CD4-positive, CD25-positive, alpha-beta regulatory T cell (primary cell): ENCODE data around the gene YIPF2. TPM values are rescaled to one million over a fixed set of nuclear protein-coding genes. Genes with fewer than 3 reads are reported as not detected.

ENCODE experiments used
- ATAC-seq, 2 donors: fragments of 150-1000 bp; cut with Tn5 transposase; one replicate each; pipeline ENCODE4 v1.10.0; 2021; ENCODE audit warnings: low read depth in 2 of 2, moderate number of reproducible peaks in 2 of 2, moderate library complexity in 1 of 2
- DNase-seq, 3 donors: peaks; one replicate each; pipeline versions ENCODE4 v3.0.0 to v3.0.0-alpha.2; 2012 to 2022; ENCODE audit warnings: mixed read lengths in 1 of 3
- H3K27ac ChIP-seq: one replicate; pipeline ENCODE4 v1.7.0; 2013; ENCODE audit warnings: mild to moderate bottlenecking, low read length; ENCODE audit not compliant: insufficient read depth, poor library complexity, severe bottlenecking
- H3K27me3 ChIP-seq: one replicate; pipeline ENCODE4 v1.7.0; 2013; ENCODE audit warnings: low read length; ENCODE audit not compliant: control insufficient read depth, insufficient read depth
- H3K36me3 ChIP-seq: one replicate; pipeline ENCODE4 v1.7.0; 2013; ENCODE audit warnings: mild to moderate bottlenecking, low read length, moderate library complexity; ENCODE audit not compliant: control insufficient read depth, insufficient read depth
- H3K4me1 ChIP-seq: 2 replicates; pipeline ENCODE4 v1.7.0; 2013; ENCODE audit warnings: mild to moderate bottlenecking, low read length; ENCODE audit not compliant: insufficient read depth, control insufficient read depth, poor library complexity, severe bottlenecking
- H3K4me3 ChIP-seq: one replicate; pipeline ENCODE4 v1.7.0; 2013; ENCODE audit warnings: low read depth, mild to moderate bottlenecking, low read length, moderate library complexity
- H3K9me3 ChIP-seq, 2 experiments: 1 replicate in 1 of 2; 2 replicates in 1 of 2; pipeline ENCODE4 v1.7.0; 2013; ENCODE audit warnings: low read length in 2 of 2, mild to moderate bottlenecking in 1 of 2, moderate library complexity in 1 of 2; ENCODE audit not compliant: control insufficient read depth in 2 of 2
- H3K27ac Mint-ChIP-seq, 3 donors: one replicate each; pipeline ENCODE4 v1.8.0; 2020 to 2022; ENCODE audit warnings: mild to moderate bottlenecking in 3 of 3, mixed read lengths in 3 of 3, moderate library complexity in 2 of 3
- H3K27me3 Mint-ChIP-seq: one replicate; pipeline ENCODE4 v1.8.0; 2022; ENCODE audit warnings: mild to moderate bottlenecking, mixed read lengths
- H3K36me3 Mint-ChIP-seq: one replicate; pipeline ENCODE4 v1.8.0; 2020; ENCODE audit warnings: mixed read lengths
- H3K4me1 Mint-ChIP-seq, 4 donors: one replicate each; pipeline ENCODE4 v1.8.0; 2020 to 2022; ENCODE audit warnings: mixed read lengths in 4 of 4, mild to moderate bottlenecking in 1 of 4
- H3K4me3 Mint-ChIP-seq, 4 donors: one replicate each; pipeline ENCODE4 v1.8.0; 2020 to 2022; ENCODE audit warnings: mild to moderate bottlenecking in 4 of 4, mixed read lengths in 4 of 4, moderate library complexity in 3 of 4
- H3K9me3 Mint-ChIP-seq, 7 donors: one replicate each; pipeline ENCODE4 v1.8.0; 2020 to 2022; ENCODE audit warnings: mixed read lengths in 7 of 7, mild to moderate bottlenecking in 3 of 7, moderate library complexity in 2 of 7
- polyA plus RNA-seq, 4 donors: library from polyadenylated mRNA; unstranded; fragments of 300-500 nt; fragmentation: Illumina TruSeq; gene quantifications; one replicate each; pipeline ENCODE4 v1.2.3, GENCODE V29; 2021
- total RNA-seq: library from RNA; stranded (reverse); gene quantifications from one replicate; pipeline ENCODE4 v1.2.3, GENCODE V29; 2022

Gene YIPF2
- total and polyA plus RNA-seq, 5 donors from 2014 or later, result 10.7 to 22.0 (median 12.9) TPM

- Mint-ChIP-seq H3K9me3 (no peaks in the 10 kb centered on the region), H3K4me3 (no peak overlapping the region), H3K36me3 (no peaks in the 10 kb centered on the region), H3K27me3 (no peaks in the 10 kb centered on the region), H3K4me1 (peaks cover 0 to 17% (median 10%) of the 10 kb centered on the region in 4 donors), H3K27ac (peak overlapping the region in 2 of 3 donors; percentile 30 to 86)
- no peaks in the 10 kb centered on the region for H3K27me3 ChIP-seq
- H3K27ac ChIP-seq, result no peak overlapping the region
- H3K36me3 ChIP-seq, result no peaks in the 10 kb centered on the region
- H3K4me3 ChIP-seq, result no peak overlapping the region
- H3K9me3 ChIP-seq, result no peaks in the 10 kb centered on the region
- H3K4me1 ChIP-seq, result no peaks in the 10 kb centered on the region
- ATAC-seq, result peak; percentile 45 to 68
- peak in 1 of 3 donors; percentile 70 for DNase-seq
These were observed 31.4 kb downstream of the YIPF2 start for GRCh38 chr19:10896851-10897526.

- H3K4me1 Mint-ChIP-seq, result peaks cover 0 to 21% (median 10%) of the 10 kb centered on the region in 4 donors
- H3K9me3 Mint-ChIP-seq, result no peaks in the 10 kb centered on the region
- peak overlapping the region in 1 of 3 donors; percentile 36 for H3K27ac Mint-ChIP-seq
- no peaks in the 10 kb centered on the region for H3K4me1 ChIP-seq
- H3K36me3 ChIP-seq, result no peaks in the 10 kb centered on the region
- H3K4me3 ChIP-seq, result no peak overlapping the region
- H3K27ac ChIP-seq, result no peak overlapping the region
- ATAC-seq, result no peak
- H3K27me3 ChIP-seq, result no peaks in the 10 kb centered on the region
- H3K36me3 Mint-ChIP-seq, result no peaks in the 10 kb centered on the region
- no peaks in the 10 kb centered on the region for H3K9me3 ChIP-seq
- no peak for DNase-seq
- no peaks in the 10 kb centered on the region for H3K27me3 Mint-ChIP-seq
- H3K4me3 Mint-ChIP-seq, result no peak overlapping the region
These were observed 32.5 kb downstream of the YIPF2 start for GRCh38 chr19:10895920-10896319.

- DNase-seq (no peak), ATAC-seq (no peak)
- no peak overlapping the region for H3K27ac ChIP-seq
- peak overlapping the region in 1 of 3 donors; percentile 36 for H3K27ac Mint-ChIP-seq
- H3K36me3 Mint-ChIP-seq, result no peaks in the 10 kb centered on the region
- H3K4me3 Mint-ChIP-seq, result no peak overlapping the region
- H3K27me3 Mint-ChIP-seq, result no peaks in the 10 kb centered on the region
- H3K4me1 ChIP-seq, result no peaks in the 10 kb centered on the region
- peaks cover 0 to 20% (median 9%) of the 10 kb centered on the region in 4 donors for H3K4me1 Mint-ChIP-seq
- H3K27me3 ChIP-seq, result no peaks in the 10 kb centered on the region
- H3K9me3 ChIP-seq, result no peaks in the 10 kb centered on the region
- no peak overlapping the region for H3K4me3 ChIP-seq
- H3K36me3 ChIP-seq, result no peaks in the 10 kb centered on the region
- no peaks in the 10 kb centered on the region for H3K9me3 Mint-ChIP-seq
These were observed 33.1 kb downstream of the YIPF2 start for GRCh38 chr19:10895363-10895762.

DNA sequence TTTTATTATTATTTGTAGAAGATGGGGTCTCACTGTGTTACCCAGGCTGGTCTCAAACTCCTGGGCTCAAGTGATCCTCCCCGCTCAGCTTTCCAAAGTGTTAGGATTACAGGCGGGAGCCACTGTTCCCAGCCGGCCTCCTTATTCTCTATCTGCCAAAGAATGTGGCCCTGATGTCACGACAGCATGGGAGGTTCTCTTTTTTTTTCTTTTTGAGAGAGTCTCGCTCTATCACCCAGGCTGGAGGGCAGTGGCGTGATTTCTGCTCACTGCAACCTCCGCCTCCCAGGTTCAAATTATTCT, 33.6 kb downstream of the YIPF2 start:
- H3K4me3 ChIP-seq, result no peak overlapping the region
- no peak overlapping the region for H3K4me3 Mint-ChIP-seq
- peak overlapping the region in 1 of 3 donors; percentile 26 for H3K27ac Mint-ChIP-seq
- no peaks in the 10 kb centered on the region for H3K27me3 ChIP-seq
- no peaks in the 10 kb centered on the region for H3K36me3 ChIP-seq
- DNase-seq, result no peak
- no peaks in the 10 kb centered on the region for H3K27me3 Mint-ChIP-seq
- no peaks in the 10 kb centered on the region for H3K36me3 Mint-ChIP-seq
- no peak for ATAC-seq
- H3K4me1 ChIP-seq, result no peaks in the 10 kb centered on the region
- no peaks in the 10 kb centered on the region for H3K9me3 Mint-ChIP-seq
- no peaks in the 10 kb centered on the region for H3K9me3 ChIP-seq
- no peak overlapping the region for H3K27ac ChIP-seq
- H3K4me1 Mint-ChIP-seq, result peaks cover 0 to 17% (median 7%) of the 10 kb centered on the region in 4 donors

DNA sequence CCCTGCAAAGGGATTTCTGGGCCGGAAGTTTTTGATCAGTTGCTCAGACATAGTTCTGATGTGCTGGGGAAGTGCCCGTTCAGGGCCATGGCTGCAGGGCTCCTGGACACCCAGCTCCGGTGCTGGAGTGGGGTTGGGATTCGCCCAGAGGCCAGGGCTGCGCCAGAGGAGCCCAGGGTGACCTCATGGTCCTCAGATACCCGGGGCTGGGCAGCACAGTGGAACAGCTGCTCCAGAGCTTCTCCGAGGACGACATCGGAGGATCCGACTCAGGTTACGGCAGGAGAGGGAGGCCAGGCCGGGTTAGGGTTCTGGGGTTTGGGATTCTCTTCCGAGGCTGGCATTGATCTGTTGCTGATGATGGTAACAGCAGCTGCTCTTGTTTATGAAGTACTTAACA, 36.2 kb downstream of the YIPF2 start:
- no peak overlapping the region for H3K27ac Mint-ChIP-seq

GRCh38 chr19:10891405-10892086, 36.9 kb downstream of the YIPF2 start:
- H3K27me3 Mint-ChIP-seq, result no peaks in the 10 kb centered on the region
- no peaks in the 10 kb centered on the region for H3K36me3 ChIP-seq
- H3K4me3 Mint-ChIP-seq, result no peak overlapping the region
- no peak for ATAC-seq
- no peak overlapping the region for H3K4me3 ChIP-seq
- no peaks in the 10 kb centered on the region for H3K27me3 ChIP-seq
- H3K9me3 ChIP-seq, result no peaks in the 10 kb centered on the region
- H3K4me1 Mint-ChIP-seq, result peaks cover 0 to 22% (median 3%) of the 10 kb centered on the region in 4 donors
- H3K27ac ChIP-seq, result no peak overlapping the region
- no peaks in the 10 kb centered on the region for H3K9me3 Mint-ChIP-seq
- no peaks in the 10 kb centered on the region for H3K4me1 ChIP-seq
- H3K27ac Mint-ChIP-seq, result no peak overlapping the region
- H3K36me3 Mint-ChIP-seq, result no peaks in the 10 kb centered on the region
- DNase-seq, result no peak

More for the DNA sequence above, 36.2 kb downstream of the YIPF2 start:
- H3K27ac ChIP-seq, result no peak overlapping the region
- Mint-ChIP-seq H3K27me3 (no peaks in the 10 kb centered on the region), H3K36me3 (no peaks in the 10 kb centered on the region), H3K4me1 (peaks cover 0 to 26% (median 7%) of the 10 kb centered on the region in 4 donors), H3K4me3 (no peak overlapping the region), H3K9me3 (no peaks in the 10 kb centered on the region)
- ATAC-seq, result no peak
- no peaks in the 10 kb centered on the region for H3K9me3 ChIP-seq
- H3K27me3 ChIP-seq, result no peaks in the 10 kb centered on the region
- no peaks in the 10 kb centered on the region for H3K36me3 ChIP-seq
- H3K4me3 ChIP-seq, result no peak overlapping the region
- no peaks in the 10 kb centered on the region for H3K4me1 ChIP-seq
- DNase-seq, result no peak

DNA sequence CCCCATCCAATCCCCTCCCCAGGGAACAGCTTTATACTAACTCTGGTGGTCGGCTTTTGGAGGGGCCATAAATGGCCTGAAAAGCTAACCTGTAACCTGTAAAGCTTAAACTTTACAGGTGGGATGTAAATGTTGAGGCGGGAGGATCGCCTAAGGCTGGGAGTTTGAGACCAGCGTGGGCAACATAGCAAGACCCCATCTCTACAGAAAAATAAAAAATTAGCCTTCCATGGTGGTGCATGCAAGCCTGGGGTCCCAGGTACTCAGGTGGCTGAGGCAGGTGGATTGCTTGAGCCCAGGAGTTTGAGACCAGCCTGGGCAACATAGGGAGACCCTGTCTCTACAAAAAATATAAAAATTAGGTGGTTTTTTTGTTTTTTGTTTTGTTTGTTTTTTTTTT, 38.6 kb downstream of the YIPF2 start:
- H3K36me3 Mint-ChIP-seq, result no peaks in the 10 kb centered on the region
- no peaks in the 10 kb centered on the region for H3K27me3 ChIP-seq
- no peaks in the 10 kb centered on the region for H3K9me3 ChIP-seq
- H3K27ac ChIP-seq, result no peak overlapping the region
- H3K4me1 Mint-ChIP-seq, result peaks cover 0 to 20% (median 5%) of the 10 kb centered on the region in 4 donors
- H3K4me1 ChIP-seq, result no peaks in the 10 kb centered on the region
- DNase-seq, result no peak
- H3K9me3 Mint-ChIP-seq, result no peaks in the 10 kb centered on the region
- no peak overlapping the region for H3K4me3 ChIP-seq
- H3K36me3 ChIP-seq, result no peaks in the 10 kb centered on the region
- H3K27ac Mint-ChIP-seq, result no peak overlapping the region
- no peak overlapping the region for H3K4me3 Mint-ChIP-seq
- ATAC-seq, result no peak
- H3K27me3 Mint-ChIP-seq, result no peaks in the 10 kb centered on the region

DNA sequence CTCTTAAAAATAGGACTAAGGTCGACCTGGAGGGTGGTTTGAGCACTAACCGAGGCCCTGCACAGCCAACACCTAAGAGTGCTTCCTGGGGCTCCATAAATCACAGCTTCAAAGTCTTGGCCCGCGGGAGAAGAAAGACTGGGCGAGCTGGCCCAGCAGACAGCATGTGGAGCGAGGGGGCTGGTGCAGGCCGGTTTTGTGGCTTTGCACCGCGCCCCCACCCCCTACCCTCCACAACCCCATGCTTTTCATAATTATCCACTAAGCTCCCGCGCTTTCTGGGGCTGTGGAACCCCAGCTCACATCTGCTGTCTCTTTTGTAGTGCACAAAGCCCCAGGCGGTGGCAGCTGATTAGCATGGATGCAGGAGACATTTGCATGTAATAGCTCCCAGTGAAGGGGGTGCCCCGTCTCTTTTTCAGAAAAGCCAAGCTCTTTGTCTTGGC, 40.0 kb downstream of the YIPF2 start:
- Histone ChIP-seq H3K4me3 (no peak overlapping the region), H3K36me3 (no peaks in the 10 kb centered on the region), H3K27ac (no peak overlapping the region), H3K9me3 (no peaks in the 10 kb centered on the region), H3K4me1 (no peaks in the 10 kb centered on the region), H3K27me3 (no peaks in the 10 kb centered on the region)
- H3K4me3 Mint-ChIP-seq, result no peak overlapping the region
- H3K27me3 Mint-ChIP-seq, result no peaks in the 10 kb centered on the region
- DNase-seq (no peak), ATAC-seq (no peak)
- peaks cover 0 to under 1% (median 0%) of the 10 kb centered on the region in 7 donors for H3K9me3 Mint-ChIP-seq
- no peaks in the 10 kb centered on the region for H3K36me3 Mint-ChIP-seq
- H3K27ac Mint-ChIP-seq, result no peak overlapping the region
- H3K4me1 Mint-ChIP-seq, result peaks cover 0 to 20% (median 4%) of the 10 kb centered on the region in 4 donors
